ENCODE results near the gene CKAP2. TPM values are rescaled to one million over a fixed set of nuclear protein-coding genes. Genes with fewer than 3 reads are reported as not detected.
"Not testable (repeated sequence)": the region's sequence is repeated elsewhere in the genome, so short reads cannot be mapped to it uniquely, and the experiment has no call there.

CKAP2 gene
- total RNA-seq, 4 donors from 2014 or later: 9.8 to 38.0 (median 13.7) TPM

GRCh38 chr13:52502277-52502676, 47.0 kb downstream of the CKAP2 start:
- H3K27ac ChIP-seq: not testable (repeated sequence)

GRCh38 chr13:52505843-52506242, 50.6 kb downstream of the CKAP2 start:
- not testable (repeated sequence) for H3K4me3 ChIP-seq, H3K27ac ChIP-seq, DNase-seq, H3K27me3 ChIP-seq, H3K4me1 ChIP-seq, H3K36me3 ChIP-seq, H3K9me3 ChIP-seq

More at GRCh38 chr13:52502277-52502676, 47.0 kb downstream of the CKAP2 start:
- H3K4me3 ChIP-seq, H3K27me3 ChIP-seq, H3K4me1 ChIP-seq, H3K9me3 ChIP-seq, H3K36me3 ChIP-seq, DNase-seq: not testable (repeated sequence)

GRCh38 chr13:52509532-52509931, 54.3 kb downstream of the CKAP2 start:
- not testable (repeated sequence) for H3K36me3 ChIP-seq, DNase-seq, H3K27me3 ChIP-seq, H3K4me1 ChIP-seq, H3K27ac ChIP-seq, H3K4me3 ChIP-seq, H3K9me3 ChIP-seq

DNA sequence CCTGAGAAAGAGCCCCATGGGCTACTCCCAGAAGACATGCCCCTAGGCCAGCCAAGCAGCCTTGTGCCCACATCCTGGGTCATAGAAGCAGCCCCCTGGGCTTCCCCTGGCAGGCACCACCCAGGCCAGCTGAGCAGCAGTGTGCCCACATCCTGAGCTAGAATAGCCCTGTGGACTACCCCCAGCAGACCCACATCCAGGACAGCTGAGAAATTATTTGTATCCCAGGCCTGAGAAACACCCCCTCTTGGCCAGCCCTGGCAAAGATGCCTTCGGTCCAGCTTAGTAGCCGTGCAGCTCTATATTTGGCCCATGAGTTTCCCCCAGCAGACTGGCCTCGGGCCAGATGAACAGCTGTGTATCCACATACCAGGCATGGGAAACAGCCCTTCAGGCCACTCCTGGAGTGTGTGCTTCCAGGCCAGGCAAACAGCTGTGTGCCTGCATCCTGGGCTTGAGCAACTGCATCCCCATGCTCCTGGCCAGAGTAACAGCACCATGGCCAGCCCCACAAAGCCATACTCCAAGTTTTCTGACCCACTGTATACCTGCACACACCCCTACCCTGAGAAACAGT, 55.0 kb downstream of the CKAP2 start:
- not testable (repeated sequence) for H3K4me3 ChIP-seq, H3K36me3 ChIP-seq, H3K9me3 ChIP-seq, H3K27me3 ChIP-seq, H3K27ac ChIP-seq, H3K4me1 ChIP-seq, DNase-seq

- H3K4me1 ChIP-seq, DNase-seq, H3K36me3 ChIP-seq, H3K27ac ChIP-seq, H3K9me3 ChIP-seq, H3K27me3 ChIP-seq, H3K4me3 ChIP-seq: not testable (repeated sequence)
These were observed 56.3 kb downstream of the CKAP2 start for GRCh38 chr13:52511598-52511997.

GRCh38 chr13:52513957-52514596, 58.8 kb downstream of the CKAP2 start:
- H3K27ac ChIP-seq, DNase-seq, H3K36me3 ChIP-seq, H3K4me3 ChIP-seq, H3K27me3 ChIP-seq, H3K4me1 ChIP-seq, H3K9me3 ChIP-seq: not testable (repeated sequence)

GRCh38 chr13:52523323-52523722, 68.0 kb downstream of the CKAP2 start:
- not testable (repeated sequence) for H3K27me3 ChIP-seq, H3K27ac ChIP-seq, H3K4me1 ChIP-seq, H3K4me3 ChIP-seq, H3K9me3 ChIP-seq, DNase-seq, H3K36me3 ChIP-seq

Other genes starting within 250 kb of the CKAP2 start
- gene THSD1, start 49.3 kb upstream of the CKAP2 start, total RNA-seq: 1 to 10 TPM; 2.1 to 5.0 (median 2.5) TPM
- gene VPS36, start 4.8 kb upstream of the CKAP2 start, total RNA-seq: 10 to 100 TPM; 52.0 to 87.0 (median 78.7) TPM
- gene HNRNPA1L2, start 187.0 kb downstream of the CKAP2 start, total RNA-seq: 10 to 100 TPM in 1 of 4 donors, 1 to 10 TPM in 3; 2.8 to 23.9 (median 4.6) TPM
- 10 to 100 TPM; 22.4 to 49.5 (median 27.5) TPM for gene SUGT1, start 197.4 kb downstream of the CKAP2 start, total RNA-seq

Measured in Peyer's patch (tissue), 4 donors.